A673 (cell line): ENCODE data around the gene POLA2. TPM values are rescaled to one million over a fixed set of nuclear protein-coding genes. Genes with fewer than 3 reads are reported as not detected.

Source experiments
- BruUV-seq: library from RNA; stranded (reverse); fragments of 400-500 nt; replicated peaks from 2 replicates; lab custom pipeline; 2021; lab: Mats Ljungman, UMichigan
- CTCF ChIA-PET: fragments of 300-600 bp; sonication (Branson Sonifier 250); formaldehyde crosslinking; loops from one replicate; lab custom pipeline; 2022; ENCODE audit warnings: antibody characterized with exemption; lab: Charles Lee
- POLR2A ChIA-PET: fragments of 300-600 bp; sonication (Branson Sonifier 250); formaldehyde crosslinking; loops from one replicate; lab custom pipeline; 2022; ENCODE audit warnings: antibody characterized with exemption; ENCODE audit not compliant: low non-redundant PET; lab: Charles Lee
- DNase-seq: peaks from one replicate; pipeline ENCODE4 v3.0.0-alpha.2; 2015; ENCODE audit warnings: low spot score
- H3K27ac ChIP-seq: fragments of 200-600 bp; sonication (generic); 2 replicates; pipeline ENCODE4 v1.5.1; 2016; ENCODE audit warnings: mixed run types, low read depth, mild to moderate bottlenecking, mixed read lengths, antibody characterized with exemption, low read length; ENCODE audit not compliant: poor library complexity, severe bottlenecking
- H3K27me3 ChIP-seq: fragments of 200-600 bp; sonication (generic); replicated peaks from 2 replicates; pipeline ENCODE4 v1.6.1; 2017; ENCODE audit warnings: mixed run types, low read depth, mild to moderate bottlenecking, mixed read lengths, antibody characterized with exemption, low read length; ENCODE audit not compliant: insufficient read depth, poor library complexity
- H3K36me3 ChIP-seq: fragments of 200-600 bp; sonication (generic); 2 replicates; pipeline ENCODE4 v1.6.1; 2016; ENCODE audit warnings: mixed run types, mild to moderate bottlenecking, mixed read lengths, antibody characterized with exemption, low read length; ENCODE audit not compliant: insufficient read depth, poor library complexity, severe bottlenecking
- H3K4me1 ChIP-seq: fragments of 200-600 bp; sonication (generic); 2 replicates; pipeline ENCODE4 v1.6.1; 2017; ENCODE audit warnings: mixed run types, mild to moderate bottlenecking, mixed read lengths, antibody characterized with exemption, low read length; ENCODE audit not compliant: insufficient read depth, poor library complexity, severe bottlenecking
- H3K4me3 ChIP-seq: fragments of 200-600 bp; sonication (generic); 2 replicates; pipeline ENCODE4 v1.5.1; 2016; ENCODE audit warnings: low read depth, mixed run types, mild to moderate bottlenecking, mixed read lengths, low read length; ENCODE audit not compliant: poor library complexity, severe bottlenecking
- H3K9me3 ChIP-seq: fragments of 200-600 bp; sonication (generic); 2 replicates; pipeline ENCODE4 v1.6.1; 2016; ENCODE audit warnings: mixed run types, low read depth, mild to moderate bottlenecking, mixed read lengths, antibody characterized with exemption, low read length; ENCODE audit not compliant: poor library complexity, severe bottlenecking
- EZH2 ChIP-seq: fragments of 200-600 bp; sonication (generic); IDR thresholded peaks from 2 replicates; pipeline ENCODE4 v1.6.1; 2017; ENCODE audit warnings: borderline replicate concordance, low read depth, mild to moderate bottlenecking, mixed read lengths, antibody characterized with exemption, low read length; ENCODE audit not compliant: poor library complexity, severe bottlenecking
- intact Hi-C: fragments of 100-400 bp; cut with micrococcal nuclease; formaldehyde crosslinking; loops from one replicate; pipeline ENCODE4 v1.10.0; 2022; ENCODE audit not compliant: unreplicated experiment
- total RNA-seq: library from RNA; stranded (reverse); gene quantifications from 2 replicates; pipeline ENCODE4 v1.2.3, GENCODE V29; 2021
- TF ChIP-seq, protein P1 (sequence below): fragments of 300-800, 200-600 bp; sonication (generic); conservative IDR thresholded peaks from 2 replicates; pipeline ENCODE4 v1.5.1; 2017; ENCODE audit warnings: low read depth, mild to moderate bottlenecking, antibody characterized with exemption, low read length, moderate library complexity, mixed read lengths

The POLA2 gene
- total RNA-seq, 1 experiment from 2014 or later: 92.4 TPM

GRCh38 chr11:65315866-65316226 is 54.1 kb downstream of the POLA2 start:
- Histone ChIP-seq H3K36me3 (no peaks in the 10 kb centered on the region), H3K9me3 (no peaks in the 10 kb centered on the region), H3K4me1 (peaks cover 9% of the 10 kb centered on the region), H3K27me3 (no peaks in the 10 kb centered on the region), H3K27ac (no peak overlapping the region), H3K4me3 (peak overlapping the region; percentile 80)
- BruUV-seq: no TSS peak
- intact Hi-C loops: loop anchor here (1.0 to 10.0 kb wide), 3 partner anchors 41 to 471 kb away; partner anchors contain the start of gene CDC42BPG
- TF ChIP-seq, protein P1, sequence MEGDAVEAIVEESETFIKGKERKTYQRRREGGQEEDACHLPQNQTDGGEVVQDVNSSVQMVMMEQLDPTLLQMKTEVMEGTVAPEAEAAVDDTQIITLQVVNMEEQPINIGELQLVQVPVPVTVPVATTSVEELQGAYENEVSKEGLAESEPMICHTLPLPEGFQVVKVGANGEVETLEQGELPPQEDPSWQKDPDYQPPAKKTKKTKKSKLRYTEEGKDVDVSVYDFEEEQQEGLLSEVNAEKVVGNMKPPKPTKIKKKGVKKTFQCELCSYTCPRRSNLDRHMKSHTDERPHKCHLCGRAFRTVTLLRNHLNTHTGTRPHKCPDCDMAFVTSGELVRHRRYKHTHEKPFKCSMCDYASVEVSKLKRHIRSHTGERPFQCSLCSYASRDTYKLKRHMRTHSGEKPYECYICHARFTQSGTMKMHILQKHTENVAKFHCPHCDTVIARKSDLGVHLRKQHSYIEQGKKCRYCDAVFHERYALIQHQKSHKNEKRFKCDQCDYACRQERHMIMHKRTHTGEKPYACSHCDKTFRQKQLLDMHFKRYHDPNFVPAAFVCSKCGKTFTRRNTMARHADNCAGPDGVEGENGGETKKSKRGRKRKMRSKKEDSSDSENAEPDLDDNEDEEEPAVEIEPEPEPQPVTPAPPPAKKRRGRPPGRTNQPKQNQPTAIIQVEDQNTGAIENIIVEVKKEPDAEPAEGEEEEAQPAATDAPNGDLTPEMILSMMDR: peak; percentile 5; the same call in 1 of the 2 replicates
- TF ChIP-seq EZH2: no peak
- ChIA-PET CTCF (interaction anchor here (0.6 to 3.7 kb wide), 13 partner anchors 15 to 203 kb away, joined by 3 to 34 read pairs (median 4); partner anchors contain the start of genes DPF2 and POLA2), POLR2A (no interaction called here)
- no peak for DNase-seq

DNA sequence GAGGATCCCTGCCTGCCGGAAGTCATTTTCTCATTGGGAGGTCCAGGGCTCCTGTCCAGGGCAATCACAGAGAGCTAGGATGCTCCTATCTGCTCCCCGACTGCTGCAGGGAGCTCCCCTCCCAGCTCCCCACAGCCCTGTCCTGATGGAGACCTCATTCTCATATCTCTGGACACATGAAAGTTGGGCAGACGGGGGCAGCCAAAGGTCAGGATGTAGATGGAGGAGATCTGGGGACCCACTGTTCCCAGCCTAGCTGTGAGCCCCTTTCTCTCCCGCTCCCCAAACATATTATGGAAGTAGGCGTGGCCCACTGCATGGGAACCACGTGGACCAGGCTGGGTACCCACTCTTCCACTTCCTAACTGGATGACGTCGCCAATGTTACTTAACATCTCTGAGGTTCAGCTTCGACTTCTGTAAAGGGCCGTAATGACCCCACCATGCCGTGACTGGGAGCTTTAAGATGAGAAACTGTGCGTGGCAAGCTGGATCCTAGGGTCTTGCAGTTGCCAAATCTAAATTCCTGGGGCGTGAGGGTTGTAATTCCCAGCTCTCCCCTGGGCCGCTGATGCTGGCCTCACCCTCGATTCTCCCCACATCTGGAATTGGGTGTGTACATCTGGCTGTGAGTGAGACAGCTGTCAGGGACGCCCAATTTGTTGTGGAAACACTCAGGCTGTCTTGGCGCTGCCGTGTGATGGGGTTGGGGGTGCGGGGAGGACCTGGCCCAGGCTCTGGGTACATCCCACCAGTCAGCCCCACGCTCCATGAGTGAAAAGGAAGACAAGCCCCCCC is 54.7 kb downstream of the POLA2 start:
- H3K9me3 ChIP-seq: no peaks in the 10 kb centered on the region
- no peaks in the 10 kb centered on the region for H3K27me3 ChIP-seq
- POLR2A ChIA-PET: no interaction called here
- H3K27ac ChIP-seq: no peak overlapping the region
- no TSS peak for BruUV-seq
- CTCF ChIA-PET: interaction anchor here (0.6 to 3.7 kb wide), 9 partner anchors 14 to 175 kb away, joined by 3 to 34 read pairs (median 5); partner anchors contain the start of genes DPF2 and POLA2
- DNase-seq: no peak
- H3K4me3 ChIP-seq: peak overlapping the region; percentile 80
- H3K4me1 ChIP-seq: peaks cover 9% of the 10 kb centered on the region
- TF ChIP-seq, protein P1: no peak
- no peak for TF ChIP-seq EZH2
- intact Hi-C loops: loop anchor here (5.0 to 10.0 kb wide), 2 partner anchors 114 to 472 kb away; partner anchors contain the start of gene CDC42BPG
- H3K36me3 ChIP-seq: no peaks in the 10 kb centered on the region

- ChIA-PET POLR2A (no interaction called here), CTCF (interaction anchor here (0.6 to 3.7 kb wide), 6 partner anchors 13 to 175 kb away, joined by 3 to 34 read pairs (median 8); partner anchors contain the start of gene DPF2)
- DNase-seq: peak; percentile 43
- peaks cover 9% of the 10 kb centered on the region for H3K4me1 ChIP-seq
- TF ChIP-seq EZH2: no peak
- no peaks in the 10 kb centered on the region for H3K9me3 ChIP-seq
- H3K36me3 ChIP-seq: no peaks in the 10 kb centered on the region
- BruUV-seq: no TSS peak
- no peak overlapping the region for H3K4me3 ChIP-seq
- intact Hi-C loops: loop anchor here (5.0 to 10.0 kb wide), 2 partner anchors 115 to 472 kb away; partner anchors contain the start of gene CDC42BPG
- no peaks in the 10 kb centered on the region for H3K27me3 ChIP-seq
- no peak overlapping the region for H3K27ac ChIP-seq
Measured at GRCh38 chr11:65317025-65317786, 55.4 kb downstream of the POLA2 start.
